NCI-H524 treated with DMSO at 0.1 percent for 48 hours (cell line): Measurements from ENCODE around the gene TSR1.

Source experiments
- DNase-seq: peaks from one replicate; lab custom pipeline; 2025; lab: John Stamatoyannopoulos, UW

Gene TSR1

GRCh38 chr17:2369039-2369438 lies 32.8 kb upstream of the TSR1 start:
- DNase-seq = no peak

DNA sequence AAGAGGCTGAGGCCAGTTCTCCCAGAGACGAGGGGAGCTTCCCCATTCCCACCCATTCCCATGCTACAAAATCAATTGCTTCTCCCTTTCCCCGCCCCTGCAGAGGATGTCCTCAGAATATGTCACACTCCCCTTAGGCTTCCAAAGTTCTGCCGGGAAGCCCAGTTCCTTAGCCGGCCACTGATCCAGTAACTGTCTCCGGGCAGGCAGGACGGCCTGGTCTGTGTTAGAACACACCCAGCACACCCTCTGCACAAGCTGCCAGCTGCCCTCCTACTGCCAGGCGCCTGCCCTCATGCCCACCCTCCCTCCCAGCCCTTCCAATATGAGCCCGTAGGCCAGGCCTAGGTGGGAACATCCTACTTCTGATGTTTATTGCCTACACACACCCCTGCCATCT lies 32.1 kb upstream of the TSR1 start:
- no peak for DNase-seq

GRCh38 chr17:2366747-2367494 lies 30.7 kb upstream of the TSR1 start:
- DNase-seq = no peak

GRCh38 chr17:2365132-2365531 lies 28.9 kb upstream of the TSR1 start:
- DNase-seq = no peak

DNA sequence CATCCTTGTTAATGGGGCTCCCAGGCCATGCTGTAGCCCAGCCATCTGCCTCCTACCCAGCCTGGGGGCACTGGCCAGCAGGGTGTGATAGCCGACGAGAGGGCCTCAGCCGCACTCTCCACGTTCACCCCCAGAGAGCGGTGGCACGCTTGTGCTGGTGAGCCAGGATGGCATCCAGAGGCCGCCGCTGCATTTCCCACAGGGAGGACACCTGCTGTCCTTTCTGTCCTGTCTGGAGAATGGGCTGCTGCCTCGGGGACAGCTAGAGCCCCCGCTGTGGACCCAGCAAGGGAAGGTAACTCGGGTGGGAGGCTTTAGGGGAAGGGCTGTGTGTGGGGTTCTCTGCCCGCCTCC lies 28.5 kb upstream of the TSR1 start:
- no peak for DNase-seq

GRCh38 chr17:2363851-2364762 lies 27.9 kb upstream of the TSR1 start:
- DNase-seq = no peak

DNA sequence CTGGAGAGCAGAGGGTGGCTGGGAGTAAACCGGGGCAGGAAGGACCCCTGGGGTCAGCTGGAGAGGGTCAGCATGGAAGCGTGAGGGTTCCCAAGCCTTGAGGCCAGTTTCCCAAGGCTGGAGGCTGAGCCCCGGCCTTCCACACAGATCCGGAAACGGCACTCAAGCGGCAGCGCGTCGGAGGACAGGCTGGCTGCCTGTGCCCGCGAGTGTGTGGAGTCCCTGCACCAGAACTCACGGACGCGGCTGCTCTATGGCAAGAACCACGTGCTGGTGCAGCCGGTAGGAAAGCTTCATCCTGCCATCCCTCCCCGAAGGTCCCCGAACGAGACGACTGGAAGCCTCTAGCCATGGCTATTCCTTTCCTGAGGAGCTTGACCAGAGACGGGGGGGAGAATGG lies 27.1 kb upstream of the TSR1 start:
- no peak for DNase-seq

DNA sequence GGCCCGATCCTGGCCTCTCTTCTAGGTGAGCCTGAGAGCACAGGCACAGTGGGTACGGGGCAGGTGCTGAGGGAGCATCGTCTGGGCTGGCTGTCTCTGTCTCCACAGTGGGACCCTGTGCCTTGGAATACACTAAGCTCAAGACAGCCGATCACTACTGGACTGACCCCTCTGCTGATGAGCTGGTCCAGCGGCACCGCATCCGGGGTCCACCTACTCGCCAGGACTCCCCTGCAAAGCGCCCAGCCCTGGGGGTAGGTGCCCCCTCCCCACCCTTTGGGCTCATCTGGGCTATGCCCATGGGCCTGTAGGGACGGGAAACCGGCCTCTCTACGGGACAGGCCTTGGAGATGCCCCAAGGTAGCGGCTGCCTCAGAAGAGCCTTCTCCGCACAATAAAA lies 26.6 kb upstream of the TSR1 start:
- no peak for DNase-seq

DNA sequence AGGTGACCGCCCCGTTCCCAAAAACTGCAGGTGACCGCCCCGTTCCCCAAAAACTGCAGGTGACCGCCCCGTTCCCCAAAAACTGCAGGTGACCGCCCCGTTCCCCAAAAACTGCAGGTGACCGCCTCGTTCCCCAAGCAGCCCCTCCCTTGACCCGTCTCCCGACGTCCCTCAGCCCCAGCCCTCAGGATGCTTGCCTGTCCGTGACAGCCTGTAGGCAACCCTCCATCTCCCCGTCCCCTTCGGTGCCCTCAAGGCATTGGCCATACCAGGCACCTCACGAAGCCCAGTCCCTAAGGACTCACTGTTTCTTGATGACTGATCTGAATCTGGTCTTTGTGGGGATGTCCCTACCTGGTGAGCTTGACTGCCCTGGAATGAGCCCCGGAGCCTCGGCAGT lies 26.2 kb upstream of the TSR1 start:
- no peak for DNase-seq

DNA sequence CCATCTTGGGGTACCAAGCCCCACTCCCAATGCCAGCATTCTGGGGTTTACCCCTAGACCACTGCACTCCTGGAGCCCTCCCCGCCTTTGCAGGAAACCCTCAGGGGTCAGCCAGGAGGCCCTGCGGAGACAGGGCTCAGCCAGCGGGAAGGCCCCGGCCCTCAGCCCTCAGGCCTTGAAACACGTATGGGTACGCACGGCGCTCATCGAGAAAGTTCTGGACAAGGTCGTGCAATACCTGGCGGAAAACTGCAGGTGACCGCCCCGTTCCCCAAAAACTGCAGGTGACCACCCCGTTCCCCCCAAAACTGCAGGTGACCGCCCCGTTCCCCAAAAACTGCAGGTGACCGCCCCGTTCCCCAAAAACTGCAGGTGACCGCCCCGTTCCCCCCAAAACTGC lies 25.8 kb upstream of the TSR1 start:
- no peak for DNase-seq

DNA sequence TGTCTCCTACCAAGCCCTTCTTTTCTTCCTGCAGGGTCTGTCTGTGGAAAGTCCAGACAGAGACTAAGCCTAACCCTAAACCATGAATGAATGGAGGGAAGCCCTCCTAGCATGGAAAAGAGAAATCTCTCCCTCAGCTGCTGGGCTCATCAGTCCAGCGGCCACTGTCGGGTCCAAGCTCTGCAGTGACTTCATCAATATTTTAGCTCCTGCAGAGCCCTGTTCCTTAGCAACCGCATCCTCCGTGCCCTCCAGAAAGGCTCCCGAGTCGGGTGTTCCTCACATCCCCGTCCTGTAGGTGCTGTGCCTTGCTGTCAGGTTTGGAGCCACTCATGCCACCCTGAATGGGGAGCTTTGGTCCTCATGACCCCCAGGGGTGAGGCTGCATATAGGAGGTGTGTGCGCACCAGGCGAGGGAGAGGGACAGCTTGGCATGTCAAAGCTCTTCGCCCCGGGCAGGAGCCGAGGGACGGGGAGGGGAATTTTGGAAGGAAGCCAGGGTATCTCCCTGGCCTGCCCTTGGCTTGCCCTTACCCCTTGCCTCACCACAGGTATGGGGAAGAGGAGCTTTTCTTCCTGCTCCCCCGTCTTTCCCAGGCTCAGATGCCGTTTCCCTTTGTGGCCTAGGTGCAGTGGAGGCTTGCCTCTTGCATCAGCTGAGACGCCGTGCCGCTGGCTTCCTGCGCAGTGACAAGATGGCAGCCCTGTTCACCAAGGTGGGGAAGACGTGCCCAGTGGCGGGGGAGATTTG lies 24.9 kb upstream of the TSR1 start:
- DNase-seq = no peak

DNA sequence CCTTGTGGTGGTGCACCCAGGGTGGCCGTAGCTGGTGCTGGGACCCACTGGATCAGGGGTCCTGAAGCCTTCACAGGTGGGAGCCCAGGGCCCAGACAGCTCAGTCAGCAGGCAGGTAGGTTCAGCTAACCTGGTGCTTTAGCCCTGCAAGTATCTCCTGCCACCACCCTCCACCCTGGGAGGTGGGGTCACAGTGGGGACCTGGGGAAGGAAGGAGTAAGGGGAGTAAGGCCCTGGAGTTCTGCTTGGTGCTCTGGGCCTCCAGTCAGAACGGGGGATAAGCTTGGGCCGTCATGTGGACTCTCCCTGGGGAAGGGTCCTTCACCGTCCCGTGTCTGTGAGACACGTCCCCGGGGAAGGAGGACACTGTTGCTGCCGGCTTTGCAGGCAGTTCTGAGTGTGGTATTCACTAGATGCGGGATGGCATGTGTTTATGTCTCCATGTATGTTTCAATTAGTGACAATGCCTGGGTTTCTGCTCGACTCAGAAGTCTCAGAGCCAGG lies 21.7 kb upstream of the TSR1 start:
- DNase-seq = no peak

DNA sequence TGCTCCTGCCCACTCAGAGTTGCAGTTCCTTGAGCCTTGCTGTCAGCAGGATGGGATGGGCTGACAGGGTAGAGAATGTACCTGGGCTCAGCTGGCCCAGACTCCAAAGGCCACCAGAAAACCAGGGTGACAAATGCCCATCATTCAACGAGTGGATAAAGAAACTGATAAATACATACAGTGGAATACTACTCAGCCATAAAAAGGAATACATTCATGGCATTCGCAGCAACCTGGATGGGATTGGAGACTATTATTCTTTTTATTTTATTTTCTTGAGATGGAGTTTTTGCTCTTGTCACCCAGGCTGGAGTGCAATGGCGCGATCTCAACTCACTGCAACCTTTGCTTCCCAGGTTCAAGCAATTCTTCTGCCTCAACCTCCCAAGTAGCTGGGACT lies 21.0 kb upstream of the TSR1 start:
- no peak for DNase-seq

DNA sequence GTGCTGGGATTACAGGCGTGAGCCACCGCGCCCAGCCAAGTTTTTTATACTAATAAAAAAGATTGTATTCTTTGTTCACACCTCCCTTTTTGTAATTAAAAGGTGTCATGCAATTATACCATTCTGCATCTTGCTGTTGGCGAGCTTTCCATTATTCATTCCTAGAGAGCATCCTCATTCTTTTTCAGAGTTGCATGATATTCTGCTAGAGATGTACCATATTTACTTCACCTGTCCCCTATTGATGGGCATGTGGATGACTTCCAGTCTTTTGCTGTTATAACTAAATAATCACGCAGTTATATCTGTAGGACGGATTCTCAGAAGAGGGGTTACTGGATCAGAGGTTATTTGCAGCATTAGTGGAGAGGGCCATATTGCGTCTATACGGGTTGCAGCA lies 18.1 kb upstream of the TSR1 start:
- DNase-seq = no peak

DNA sequence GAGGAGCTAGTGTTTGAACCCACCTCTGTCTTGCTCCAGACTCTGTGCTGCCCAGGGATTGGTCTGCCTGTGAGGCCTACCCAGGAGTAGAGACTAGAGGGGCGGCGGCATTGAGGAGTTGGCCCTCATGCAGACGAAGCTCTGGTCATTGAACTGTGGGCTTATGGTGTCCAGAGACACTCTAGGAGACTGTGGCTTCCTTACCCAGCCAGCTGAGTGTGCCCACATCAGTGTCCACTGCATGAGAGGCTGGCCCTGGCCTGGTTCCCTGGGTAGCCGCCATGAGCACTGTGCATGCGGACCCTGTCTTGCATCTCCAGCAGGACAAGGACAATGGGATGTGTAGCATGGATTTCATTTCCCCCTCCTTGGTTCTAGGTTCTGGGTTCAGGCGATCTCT lies 15.0 kb upstream of the TSR1 start:
- DNase-seq = no peak

DNA sequence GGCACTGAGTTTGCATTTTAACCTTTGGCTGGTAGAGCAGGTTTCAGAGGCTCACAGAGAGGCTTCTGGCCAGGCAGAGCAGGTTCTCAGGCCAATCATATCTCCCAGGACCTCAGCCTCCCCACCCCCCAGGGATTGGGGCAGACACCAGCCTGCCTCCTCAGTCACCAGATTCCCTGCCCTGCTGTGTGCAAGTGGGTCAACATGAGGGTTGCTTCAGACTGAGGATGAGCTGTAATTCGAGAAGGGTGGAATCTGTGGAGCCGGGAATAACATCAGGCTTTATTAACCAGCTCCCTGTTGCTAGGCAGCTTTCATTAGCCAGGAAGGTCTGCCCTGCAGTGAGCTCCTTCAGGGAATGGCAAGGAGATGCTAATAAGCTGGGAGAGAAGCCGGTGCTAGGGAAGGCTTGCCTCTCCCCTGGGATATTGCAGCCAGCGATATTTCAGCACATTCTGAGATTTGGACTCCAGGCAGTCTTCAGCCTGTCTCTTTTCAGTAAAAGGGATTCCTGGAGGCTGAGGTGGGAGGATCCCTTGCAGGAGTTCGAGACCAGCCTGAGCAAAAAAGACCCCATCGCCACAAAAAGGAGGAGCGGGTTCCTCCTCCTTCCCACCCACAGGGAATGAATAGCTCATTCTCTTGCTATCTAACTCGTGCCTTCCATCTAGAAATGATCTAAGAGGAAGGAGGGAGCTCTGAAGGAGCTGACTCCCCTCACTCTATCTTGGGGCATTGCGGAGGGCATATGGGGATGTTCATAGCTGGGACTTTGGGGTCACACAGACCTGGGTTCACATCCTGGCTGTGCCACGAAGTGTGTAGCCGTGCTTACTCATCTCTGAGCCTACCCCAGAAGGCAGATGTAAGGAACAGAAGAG lies 11.8 kb upstream of the TSR1 start:
- peak; percentile 98 for DNase-seq

DNA sequence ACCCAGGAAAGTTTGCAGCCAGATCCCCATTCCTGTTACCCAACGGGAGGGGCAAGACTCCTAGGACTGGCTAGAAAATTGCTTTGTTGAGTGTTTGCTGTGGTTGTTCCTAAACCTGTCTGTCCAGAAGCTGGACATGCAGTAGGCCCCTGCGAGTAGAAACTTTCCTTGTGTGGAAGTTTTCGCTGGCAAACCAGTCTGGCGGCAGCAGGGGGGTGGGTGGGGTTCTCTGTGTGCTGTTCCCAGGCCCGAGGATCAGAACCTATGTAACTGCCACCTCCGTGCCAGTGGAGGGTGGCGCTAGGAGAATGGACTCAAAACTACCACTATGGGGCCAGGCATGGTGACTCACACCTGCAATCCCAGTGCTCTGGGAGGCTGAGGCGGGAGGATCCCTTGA lies 10.2 kb upstream of the TSR1 start:
- DNase-seq = no peak

DNA sequence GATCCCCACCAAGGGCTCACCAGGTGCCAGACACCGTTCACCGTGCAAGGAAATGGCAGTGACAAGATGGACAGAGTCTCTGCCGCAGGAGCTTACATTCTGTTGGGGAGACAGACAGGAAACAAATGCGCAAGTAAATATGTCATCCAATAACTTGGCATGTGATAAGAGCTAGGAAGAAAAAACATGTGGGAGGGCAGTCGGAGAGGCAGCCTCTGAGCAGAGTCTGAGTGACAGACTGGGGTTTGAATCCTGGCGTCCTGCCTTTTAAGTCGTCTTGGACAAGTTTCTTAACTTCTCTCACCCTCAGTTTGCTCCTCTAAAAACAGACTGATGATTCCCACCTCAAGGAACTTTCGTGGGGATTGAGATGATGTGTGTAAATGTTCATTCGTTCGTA lies 8.3 kb upstream of the TSR1 start:
- no peak for DNase-seq

DNA sequence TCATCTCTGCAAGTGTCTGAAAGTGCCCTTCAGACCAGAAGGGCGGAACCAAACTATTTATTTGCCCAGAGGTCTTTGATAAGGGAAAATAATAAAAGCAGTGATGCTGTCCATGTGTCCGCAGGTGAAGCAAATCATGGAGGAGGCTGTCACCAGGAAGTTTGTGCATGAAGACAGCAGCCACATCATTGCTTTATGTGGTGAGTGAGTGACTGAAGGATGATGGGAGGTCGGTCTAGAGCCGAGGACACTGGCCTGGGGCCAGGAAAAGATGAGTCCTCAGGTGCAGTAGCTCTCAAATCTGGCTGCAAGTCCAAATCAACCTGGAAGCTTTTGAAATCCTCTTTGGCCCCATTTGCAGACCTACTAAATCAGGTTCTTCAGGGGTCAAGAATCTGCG lies 7.2 kb upstream of the TSR1 start:
- no peak for DNase-seq

GRCh38 chr17:2338315-2338657 lies 2.0 kb upstream of the TSR1 start:
- no peak for DNase-seq

DNA sequence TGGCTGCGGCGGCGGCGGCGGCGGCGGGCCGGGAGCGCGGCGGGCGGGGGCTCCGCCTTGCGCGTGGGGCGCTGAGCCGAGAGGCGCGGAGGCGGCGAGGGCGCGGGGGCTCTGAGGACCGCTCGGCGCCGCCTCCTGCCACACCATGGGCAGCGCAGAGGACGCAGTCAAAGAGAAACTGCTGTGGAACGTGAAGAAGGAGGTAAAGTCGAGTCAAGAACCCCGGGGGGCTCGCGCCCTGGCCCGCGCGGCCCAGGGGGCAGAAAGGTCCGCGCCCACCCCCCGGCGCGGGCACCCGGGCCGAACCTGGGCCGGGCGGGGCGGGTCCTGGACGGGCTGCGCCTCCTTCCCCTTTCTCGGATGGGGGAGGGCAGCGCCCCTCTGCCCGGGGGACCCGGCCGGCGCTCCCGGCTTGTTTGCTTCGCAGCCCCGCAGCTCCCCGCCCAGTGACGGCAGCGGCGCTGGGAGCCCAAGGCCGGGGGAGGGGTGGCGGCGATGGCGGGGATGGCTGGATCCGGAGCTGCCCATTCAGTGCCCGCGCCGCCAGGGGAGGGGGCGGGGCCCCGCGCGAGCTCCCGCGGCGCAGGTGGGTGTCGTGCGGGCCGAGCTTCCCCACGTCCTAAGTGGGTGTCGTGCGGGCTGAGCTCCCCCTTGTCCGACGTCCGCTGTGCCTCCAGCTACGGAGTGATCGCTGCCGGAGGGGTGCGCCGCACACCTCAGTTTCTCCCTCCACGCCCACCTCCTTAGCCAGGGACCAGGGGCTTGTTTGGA lies 1.5 kb upstream of the TSR1 start:
- no peak for DNase-seq
